HPDE6-E6E7 (cell line): ENCODE measurements around the gene GMEB2.
"Not testable (repeated sequence)": the region's sequence is repeated elsewhere in the genome, so short reads cannot be mapped to it uniquely, and the experiment has no call there.

ENCODE experiments used
- DNase-seq: peaks from one replicate; pipeline ENCODE4 v3.0.0; 2011; ENCODE audit warnings: missing footprints; ENCODE audit errors: extremely low spot score

GMEB2 gene

GRCh38 chr20:63657260-63657936 lies 30.5 kb upstream of the GMEB2 start:
- DNase-seq: no peak

GRCh38 chr20:63656451-63656850 lies 29.6 kb upstream of the GMEB2 start:
- no peak for DNase-seq

GRCh38 chr20:63655249-63655648 lies 28.3 kb upstream of the GMEB2 start:
- DNase-seq: no peak

GRCh38 chr20:63653974-63654668 lies 27.2 kb upstream of the GMEB2 start:
- no peak for DNase-seq

GRCh38 chr20:63653041-63653973 lies 26.4 kb upstream of the GMEB2 start, which contains the start of gene STMN3:
TSS of gene STMN3 (minus strand) at chr20:63653424. CDS start at chr20:63653345, 79 bp downstream.
- peak; percentile 94 for DNase-seq

- no peak for DNase-seq
These were observed 25.5 kb upstream of the GMEB2 start for GRCh38 chr20:63652192-63652980.

- DNase-seq: no peak
These were observed 25.0 kb upstream of the GMEB2 start for GRCh38 chr20:63651942-63652191.

- not testable (repeated sequence) for DNase-seq
These were observed 23.6 kb upstream of the GMEB2 start for GRCh38 chr20:63650486-63650885.

- DNase-seq: no peak
These were observed 22.1 kb upstream of the GMEB2 start for GRCh38 chr20:63648895-63649589.

- no peak for DNase-seq
These were observed 21.3 kb upstream of the GMEB2 start for GRCh38 chr20:63648190-63648589.

GRCh38 chr20:63645218-63645617 lies 18.3 kb upstream of the GMEB2 start:
- DNase-seq: no peak

- no peak for DNase-seq
These were observed 17.0 kb upstream of the GMEB2 start for GRCh38 chr20:63643946-63644345.

GRCh38 chr20:63643499-63643898 lies 16.6 kb upstream of the GMEB2 start:
- no peak for DNase-seq

GRCh38 chr20:63642527-63643247 lies 15.8 kb upstream of the GMEB2 start:
- DNase-seq: no peak

GRCh38 chr20:63641792-63642523 lies 15.1 kb upstream of the GMEB2 start:
- peak; percentile 93 for DNase-seq

- DNase-seq: no peak
These were observed 14.4 kb upstream of the GMEB2 start for GRCh38 chr20:63641146-63641791.

- DNase-seq: not testable (repeated sequence)
These were observed 13.8 kb upstream of the GMEB2 start for GRCh38 chr20:63640686-63641085.

- DNase-seq: no peak
These were observed 13.2 kb upstream of the GMEB2 start for GRCh38 chr20:63640086-63640485.
